Cardiac muscle cell (in vitro differentiated cells and primary cell): ENCODE measurements around the gene ALS2. TPM values are rescaled to one million over a fixed set of nuclear protein-coding genes. Genes with fewer than 3 reads are reported as not detected.

Source experiments
- DNase-seq, 2 donors: peaks; one replicate each; pipeline versions ENCODE4 v3.0.0 to v3.0.0-alpha.2; 2010 to 2017; ENCODE audit warnings: low read depth in 1 of 2, low spot score in 1 of 2
- H3K27ac ChIP-seq: fragments of 200-600 bp; sonication (generic); 2 replicates; pipeline ENCODE4 v1.5.1; 2016
- H3K27me3 ChIP-seq: fragments of 200-600 bp; sonication (generic); 2 replicates; pipeline ENCODE4 v1.6.0; 2016; ENCODE audit warnings: control low read depth
- H3K36me3 ChIP-seq: fragments of 200-600 bp; sonication (generic); 2 replicates; pipeline ENCODE4 v1.5.1; 2016; ENCODE audit warnings: control low read depth
- H3K4me1 ChIP-seq: fragments of 200-600 bp; sonication (generic); 2 replicates; pipeline ENCODE4 v1.8.1; 2017; ENCODE audit warnings: low read depth, mild to moderate bottlenecking, mixed run types
- H3K4me3 ChIP-seq: fragments of 200-600 bp; sonication (generic); 2 replicates; pipeline ENCODE4 v1.5.1; 2016; ENCODE audit warnings: mild to moderate bottlenecking
- H3K9me3 ChIP-seq: fragments of 200-600 bp; sonication (generic); 2 replicates; pipeline ENCODE4 v1.5.1; 2017; ENCODE audit warnings: low read depth, mild to moderate bottlenecking, control low read depth
- polyA plus RNA-seq: library from polyadenylated mRNA; unstranded; fragments of >200 nt; fragmentation: Nextera tagmentation; extraction: Ambion mirVana; gene quantifications from 2 replicates; pipeline ENCODE4 v1.2.1, GENCODE V29; 2016
- total RNA-seq: library from RNA; depleted of rRNA; stranded (reverse); fragments of >200 nt; gene quantifications from 2 replicates; pipeline ENCODE4 v1.2.3, GENCODE V29; 2016
- TF ChIP-seq, protein P1 (sequence below): IDR thresholded peaks from 2 replicates; pipeline ENCODE4 v1.5.1; 2012; ENCODE audit warnings: low read depth, mild to moderate bottlenecking, low read length

ALS2 gene
- total and polyA plus RNA-seq, 2 experiments from 2014 or later, result 12.1 to 24.2 TPM

GRCh38 chr2:201781557-201782051 is 871 bp upstream of the ALS2 start:
- H3K9me3 ChIP-seq, result no peaks in the 10 kb centered on the region
- H3K4me1 ChIP-seq, result peaks cover 5% of the 10 kb centered on the region
- no peaks in the 10 kb centered on the region for H3K36me3 ChIP-seq
- TF ChIP-seq, protein P1, sequence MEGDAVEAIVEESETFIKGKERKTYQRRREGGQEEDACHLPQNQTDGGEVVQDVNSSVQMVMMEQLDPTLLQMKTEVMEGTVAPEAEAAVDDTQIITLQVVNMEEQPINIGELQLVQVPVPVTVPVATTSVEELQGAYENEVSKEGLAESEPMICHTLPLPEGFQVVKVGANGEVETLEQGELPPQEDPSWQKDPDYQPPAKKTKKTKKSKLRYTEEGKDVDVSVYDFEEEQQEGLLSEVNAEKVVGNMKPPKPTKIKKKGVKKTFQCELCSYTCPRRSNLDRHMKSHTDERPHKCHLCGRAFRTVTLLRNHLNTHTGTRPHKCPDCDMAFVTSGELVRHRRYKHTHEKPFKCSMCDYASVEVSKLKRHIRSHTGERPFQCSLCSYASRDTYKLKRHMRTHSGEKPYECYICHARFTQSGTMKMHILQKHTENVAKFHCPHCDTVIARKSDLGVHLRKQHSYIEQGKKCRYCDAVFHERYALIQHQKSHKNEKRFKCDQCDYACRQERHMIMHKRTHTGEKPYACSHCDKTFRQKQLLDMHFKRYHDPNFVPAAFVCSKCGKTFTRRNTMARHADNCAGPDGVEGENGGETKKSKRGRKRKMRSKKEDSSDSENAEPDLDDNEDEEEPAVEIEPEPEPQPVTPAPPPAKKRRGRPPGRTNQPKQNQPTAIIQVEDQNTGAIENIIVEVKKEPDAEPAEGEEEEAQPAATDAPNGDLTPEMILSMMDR, result no peak
- H3K27me3 ChIP-seq, result no peaks in the 10 kb centered on the region
- peak overlapping the region; percentile 84 for H3K27ac ChIP-seq
- H3K4me3 ChIP-seq, result peak overlapping the region; percentile 51
- DNase-seq, result peak; percentile 9 to 32

DNA sequence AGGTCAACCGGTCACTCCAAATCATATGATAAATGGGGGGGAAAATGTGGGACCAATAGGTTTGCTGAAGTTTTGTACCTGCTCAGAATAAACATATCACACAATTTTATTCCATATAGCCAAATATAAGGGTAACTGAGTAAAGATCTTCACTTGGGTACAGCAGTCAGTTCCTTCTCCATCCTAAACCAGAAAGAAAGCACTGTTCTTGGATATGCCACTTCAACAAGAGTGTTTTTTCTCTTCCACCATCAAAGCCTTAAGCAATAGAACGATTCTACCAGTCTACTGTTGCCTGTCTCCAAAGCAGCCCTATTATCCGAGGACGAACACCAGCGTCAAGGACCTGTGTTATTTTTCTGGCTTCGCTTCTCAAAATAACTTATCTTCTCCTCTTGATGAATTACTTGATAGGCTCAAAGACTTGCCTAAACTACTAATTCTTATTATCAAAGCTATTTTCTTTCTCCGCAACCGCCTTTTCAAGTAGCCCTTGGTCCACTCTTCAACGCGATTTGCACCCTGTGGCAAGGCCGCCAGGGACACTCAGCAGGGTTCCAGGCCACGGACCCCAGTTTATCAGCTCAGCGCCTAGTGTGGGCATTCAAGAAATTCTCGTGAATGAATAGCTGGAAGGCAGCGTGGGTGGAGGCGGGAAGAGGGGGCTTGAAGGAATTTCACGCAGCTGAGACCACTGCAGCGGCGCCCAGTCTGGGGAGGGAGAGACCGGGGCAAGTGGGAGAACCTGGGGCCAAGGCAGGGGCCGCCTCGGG is 646 bp downstream of the ALS2 start:
- Histone ChIP-seq H3K9me3 (no peaks in the 10 kb centered on the region), H3K4me1 (peaks cover 5% of the 10 kb centered on the region), H3K4me3 (peak overlapping the region; percentile 51), H3K27me3 (no peaks in the 10 kb centered on the region), H3K36me3 (no peaks in the 10 kb centered on the region), H3K27ac (peak overlapping the region; percentile 84)
- peak in 1 of 2 donors; percentile 27 for DNase-seq
- TF ChIP-seq, protein P1, result no peak

DNA sequence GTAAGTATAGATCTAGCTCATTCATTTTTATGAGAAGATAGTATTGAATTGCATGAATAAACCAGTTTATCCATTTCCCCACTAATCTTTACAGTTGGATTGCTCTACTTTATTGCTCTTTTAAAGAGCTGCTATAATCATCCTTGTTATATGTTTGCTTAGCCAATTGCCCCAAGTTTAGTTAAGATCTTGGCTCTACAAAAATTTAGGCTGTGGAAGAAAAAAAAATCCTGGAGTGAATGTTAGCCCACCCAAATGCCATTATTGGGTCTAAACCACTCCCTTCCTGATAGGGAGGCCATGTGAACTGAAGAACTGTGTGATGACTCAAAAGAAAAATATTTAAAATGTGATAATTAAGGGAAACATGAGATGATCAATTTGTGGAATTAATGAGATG is 2.9 kb downstream of the ALS2 start:
- H3K4me3 ChIP-seq, result no peak overlapping the region

DNA sequence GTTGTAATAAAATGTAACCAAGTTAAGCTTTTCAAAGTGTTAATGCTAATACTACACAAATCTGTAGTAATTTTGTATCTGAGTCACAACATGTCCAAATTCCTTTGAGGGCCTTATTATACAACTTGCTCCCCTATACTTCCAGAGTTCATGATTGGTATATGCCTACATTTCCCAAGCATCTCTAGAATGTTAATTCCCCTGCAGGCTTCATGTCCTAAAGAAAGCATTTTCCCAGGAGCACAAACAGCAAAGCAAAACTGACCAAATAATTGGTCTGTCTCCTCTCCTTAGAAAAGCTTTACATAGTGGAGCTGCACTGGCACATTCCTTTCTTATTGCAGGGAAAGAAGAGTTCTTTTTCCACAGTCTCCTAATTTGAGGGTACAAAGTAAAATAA is 3.7 kb downstream of the ALS2 start:
- no peak for DNase-seq
- TF ChIP-seq, protein P1, result no peak
- Histone ChIP-seq H3K4me3 (no peak overlapping the region), H3K27ac (no peak overlapping the region), H3K4me1 (peaks cover 8% of the 10 kb centered on the region), H3K27me3 (no peaks in the 10 kb centered on the region), H3K36me3 (no peaks in the 10 kb centered on the region), H3K9me3 (no peaks in the 10 kb centered on the region)

More for the DNA sequence above, 2.9 kb downstream of the ALS2 start:
- TF ChIP-seq, protein P1, result no peak
- H3K4me1 ChIP-seq, result peaks cover 8% of the 10 kb centered on the region
- no peaks in the 10 kb centered on the region for H3K36me3 ChIP-seq
- no peaks in the 10 kb centered on the region for H3K9me3 ChIP-seq
- H3K27me3 ChIP-seq, result no peaks in the 10 kb centered on the region
- DNase-seq, result no peak
- H3K27ac ChIP-seq, result no peak overlapping the region

DNA sequence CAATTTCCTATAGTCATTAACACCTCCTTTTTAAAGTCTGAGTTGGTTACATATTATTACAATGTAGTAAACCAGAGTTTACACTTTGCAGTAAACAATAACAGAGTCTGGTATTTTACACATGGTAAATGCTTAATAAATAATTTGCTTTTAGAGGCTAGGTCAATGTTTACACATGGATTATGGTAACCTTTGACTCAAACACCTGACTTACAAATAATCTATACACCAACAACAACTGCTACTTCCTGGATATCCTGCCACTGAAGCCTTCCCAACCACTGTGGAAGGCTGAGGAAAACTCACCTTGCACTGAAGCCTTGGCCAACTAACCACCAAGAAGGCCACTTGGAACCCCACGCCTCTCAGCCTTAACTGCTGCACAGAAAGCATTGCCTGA is 5.4 kb downstream of the ALS2 start:
- no peak overlapping the region for H3K4me3 ChIP-seq
- H3K36me3 ChIP-seq, result no peaks in the 10 kb centered on the region
- H3K27ac ChIP-seq, result no peak overlapping the region
- TF ChIP-seq, protein P1, result no peak
- no peak for DNase-seq
- H3K27me3 ChIP-seq, result no peaks in the 10 kb centered on the region
- H3K9me3 ChIP-seq, result no peaks in the 10 kb centered on the region
- H3K4me1 ChIP-seq, result peaks cover 8% of the 10 kb centered on the region
